ENCODE data around the gene CEP83.

DNA sequence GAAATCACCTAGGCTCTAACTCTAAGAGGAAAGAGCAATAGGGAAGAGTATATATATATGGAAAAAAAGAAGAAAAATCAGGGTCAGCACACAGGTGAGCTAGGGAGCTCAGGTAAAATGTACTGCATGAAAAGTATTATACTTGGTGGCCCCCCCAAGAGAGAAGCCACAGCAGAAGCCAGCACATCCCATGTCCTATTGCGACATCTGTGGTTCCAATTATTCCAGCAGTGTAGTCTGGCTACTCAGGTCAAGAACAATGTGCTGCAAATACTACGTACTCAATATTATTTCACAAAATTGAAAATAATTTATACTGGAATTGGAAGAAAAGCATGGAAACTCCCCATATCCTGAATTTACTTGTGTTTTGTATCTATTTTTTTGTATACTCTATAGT, 85.5 kb downstream of the CEP83 start:
- TF ChIP-seq EZH2 (IDR thresholded peaks at IDR 0.05), result no peak
- no peak for TF ChIP-seq ELF1 (IDR thresholded peaks at IDR 0.05; ENCODE audit: borderline replicate concordance, low read depth)
- TF ChIP-seq, protein P1, sequence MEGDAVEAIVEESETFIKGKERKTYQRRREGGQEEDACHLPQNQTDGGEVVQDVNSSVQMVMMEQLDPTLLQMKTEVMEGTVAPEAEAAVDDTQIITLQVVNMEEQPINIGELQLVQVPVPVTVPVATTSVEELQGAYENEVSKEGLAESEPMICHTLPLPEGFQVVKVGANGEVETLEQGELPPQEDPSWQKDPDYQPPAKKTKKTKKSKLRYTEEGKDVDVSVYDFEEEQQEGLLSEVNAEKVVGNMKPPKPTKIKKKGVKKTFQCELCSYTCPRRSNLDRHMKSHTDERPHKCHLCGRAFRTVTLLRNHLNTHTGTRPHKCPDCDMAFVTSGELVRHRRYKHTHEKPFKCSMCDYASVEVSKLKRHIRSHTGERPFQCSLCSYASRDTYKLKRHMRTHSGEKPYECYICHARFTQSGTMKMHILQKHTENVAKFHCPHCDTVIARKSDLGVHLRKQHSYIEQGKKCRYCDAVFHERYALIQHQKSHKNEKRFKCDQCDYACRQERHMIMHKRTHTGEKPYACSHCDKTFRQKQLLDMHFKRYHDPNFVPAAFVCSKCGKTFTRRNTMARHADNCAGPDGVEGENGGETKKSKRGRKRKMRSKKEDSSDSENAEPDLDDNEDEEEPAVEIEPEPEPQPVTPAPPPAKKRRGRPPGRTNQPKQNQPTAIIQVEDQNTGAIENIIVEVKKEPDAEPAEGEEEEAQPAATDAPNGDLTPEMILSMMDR (IDR thresholded peaks at IDR 0.05 in 2 of 3, conservative IDR thresholded peaks at IDR 0.05 in 1 of 3; ENCODE audit: borderline replicate concordance in 1 of 3, insufficient read depth in 1 of 3, low read depth in 2 of 3, low read length in 2 of 3), result no peak
- no peak for TF ChIP-seq POLR2A (IDR thresholded peaks at IDR 0.05; ENCODE audit: borderline replicate concordance, extremely low read depth, insufficient read depth, insufficient read length)
- TF ChIP-seq, protein P2, sequence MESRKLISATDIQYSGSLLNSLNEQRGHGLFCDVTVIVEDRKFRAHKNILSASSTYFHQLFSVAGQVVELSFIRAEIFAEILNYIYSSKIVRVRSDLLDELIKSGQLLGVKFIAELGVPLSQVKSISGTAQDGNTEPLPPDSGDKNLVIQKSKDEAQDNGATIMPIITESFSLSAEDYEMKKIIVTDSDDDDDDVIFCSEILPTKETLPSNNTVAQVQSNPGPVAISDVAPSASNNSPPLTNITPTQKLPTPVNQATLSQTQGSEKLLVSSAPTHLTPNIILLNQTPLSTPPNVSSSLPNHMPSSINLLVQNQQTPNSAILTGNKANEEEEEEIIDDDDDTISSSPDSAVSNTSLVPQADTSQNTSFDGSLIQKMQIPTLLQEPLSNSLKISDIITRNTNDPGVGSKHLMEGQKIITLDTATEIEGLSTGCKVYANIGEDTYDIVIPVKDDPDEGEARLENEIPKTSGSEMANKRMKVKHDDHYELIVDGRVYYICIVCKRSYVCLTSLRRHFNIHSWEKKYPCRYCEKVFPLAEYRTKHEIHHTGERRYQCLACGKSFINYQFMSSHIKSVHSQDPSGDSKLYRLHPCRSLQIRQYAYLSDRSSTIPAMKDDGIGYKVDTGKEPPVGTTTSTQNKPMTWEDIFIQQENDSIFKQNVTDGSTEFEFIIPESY (IDR thresholded peaks at IDR 0.05; ENCODE audit: extremely low read depth, insufficient replicate concordance, low read length), result no peak
- no peak for TF ChIP-seq EGR1 (IDR thresholded peaks at IDR 0.05; ENCODE audit: low read depth)
- TF ChIP-seq ZNF274 (IDR thresholded peaks at IDR 0.05; ENCODE audit: low read depth, low read length), result no peak
- no peak for TF ChIP-seq POLR2AphosphoS5 (IDR thresholded peaks at IDR 0.05; ENCODE audit: low read depth, low read length)
- TF ChIP-seq YY1 (IDR thresholded peaks at IDR 0.05; ENCODE audit: extremely low read depth, insufficient replicate concordance, low read depth, low read length), result no peak
- no peak for TF ChIP-seq EZH2phosphoT487 (IDR thresholded peaks at IDR 0.05; ENCODE audit: borderline replicate concordance)
- no peak for TF ChIP-seq SRF (IDR thresholded peaks at IDR 0.05; ENCODE audit: low read depth)
- TF ChIP-seq SP1 (IDR thresholded peaks at IDR 0.05; ENCODE audit: low read depth), result no peak
- TF ChIP-seq FOSL1 (IDR thresholded peaks at IDR 0.05; ENCODE audit: low read depth), result no peak

All from HCT116 (cell line).